Measurements from ENCODE around the gene TANGO2.

- TF ChIP-seq SUZ12 (IDR thresholded peaks at IDR 0.05) (no peak), FOXM1 (IDR thresholded peaks at IDR 0.05; ENCODE audit: borderline replicate concordance) (no peak), ELF4 (IDR thresholded peaks at IDR 0.05) (no peak), SP1 (IDR thresholded peaks at IDR 0.05) (no peak), HDGF (IDR thresholded peaks at IDR 0.05; ENCODE audit: borderline replicate concordance) (no peak), FOXK2 (IDR thresholded peaks at IDR 0.05) (no peak), ZNF384 (IDR thresholded peaks at IDR 0.05) (no peak), LEF1 (IDR thresholded peaks at IDR 0.05; ENCODE audit: borderline replicate concordance) (no peak), NFRKB (IDR thresholded peaks at IDR 0.05) (no peak), BHLHE40 (IDR thresholded peaks at IDR 0.05; ENCODE audit: borderline replicate concordance) (no peak), TARDBP (IDR thresholded peaks at IDR 0.05) (no peak), CTBP1 (IDR thresholded peaks at IDR 0.05; ENCODE audit: borderline replicate concordance) (no peak), L3MBTL2 (conservative IDR thresholded peaks at IDR 0.05) (no peak)
Observed at GRCh38 chr22:20017622-20017958, 3.3 kb upstream of the TANGO2 start.
